ENCODE results near the gene CACNB2.

Gene CACNB2

DNA sequence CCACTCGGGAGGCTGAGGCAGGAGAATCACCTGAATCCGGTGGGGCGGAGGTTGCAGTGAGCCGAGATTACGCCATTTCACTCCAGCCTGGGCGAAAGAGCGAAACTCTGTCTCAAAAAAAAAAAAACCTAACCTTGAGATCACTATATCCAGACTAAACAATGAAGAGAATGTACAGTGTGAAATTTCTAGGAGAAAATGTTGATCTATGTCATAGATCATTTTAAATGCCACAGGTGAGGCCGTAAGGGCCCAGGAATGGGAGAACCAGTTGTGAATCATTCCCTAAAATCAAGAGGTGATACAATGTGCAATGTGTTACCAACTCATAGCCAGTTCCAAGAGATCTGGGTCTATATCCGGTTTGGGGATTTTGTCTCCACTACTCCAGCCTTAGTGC lies 158.0 kb downstream of the CACNB2 start:
- TF ChIP-seq, protein P1, sequence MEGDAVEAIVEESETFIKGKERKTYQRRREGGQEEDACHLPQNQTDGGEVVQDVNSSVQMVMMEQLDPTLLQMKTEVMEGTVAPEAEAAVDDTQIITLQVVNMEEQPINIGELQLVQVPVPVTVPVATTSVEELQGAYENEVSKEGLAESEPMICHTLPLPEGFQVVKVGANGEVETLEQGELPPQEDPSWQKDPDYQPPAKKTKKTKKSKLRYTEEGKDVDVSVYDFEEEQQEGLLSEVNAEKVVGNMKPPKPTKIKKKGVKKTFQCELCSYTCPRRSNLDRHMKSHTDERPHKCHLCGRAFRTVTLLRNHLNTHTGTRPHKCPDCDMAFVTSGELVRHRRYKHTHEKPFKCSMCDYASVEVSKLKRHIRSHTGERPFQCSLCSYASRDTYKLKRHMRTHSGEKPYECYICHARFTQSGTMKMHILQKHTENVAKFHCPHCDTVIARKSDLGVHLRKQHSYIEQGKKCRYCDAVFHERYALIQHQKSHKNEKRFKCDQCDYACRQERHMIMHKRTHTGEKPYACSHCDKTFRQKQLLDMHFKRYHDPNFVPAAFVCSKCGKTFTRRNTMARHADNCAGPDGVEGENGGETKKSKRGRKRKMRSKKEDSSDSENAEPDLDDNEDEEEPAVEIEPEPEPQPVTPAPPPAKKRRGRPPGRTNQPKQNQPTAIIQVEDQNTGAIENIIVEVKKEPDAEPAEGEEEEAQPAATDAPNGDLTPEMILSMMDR (IDR thresholded peaks at IDR 0.05), result no peak

DNA sequence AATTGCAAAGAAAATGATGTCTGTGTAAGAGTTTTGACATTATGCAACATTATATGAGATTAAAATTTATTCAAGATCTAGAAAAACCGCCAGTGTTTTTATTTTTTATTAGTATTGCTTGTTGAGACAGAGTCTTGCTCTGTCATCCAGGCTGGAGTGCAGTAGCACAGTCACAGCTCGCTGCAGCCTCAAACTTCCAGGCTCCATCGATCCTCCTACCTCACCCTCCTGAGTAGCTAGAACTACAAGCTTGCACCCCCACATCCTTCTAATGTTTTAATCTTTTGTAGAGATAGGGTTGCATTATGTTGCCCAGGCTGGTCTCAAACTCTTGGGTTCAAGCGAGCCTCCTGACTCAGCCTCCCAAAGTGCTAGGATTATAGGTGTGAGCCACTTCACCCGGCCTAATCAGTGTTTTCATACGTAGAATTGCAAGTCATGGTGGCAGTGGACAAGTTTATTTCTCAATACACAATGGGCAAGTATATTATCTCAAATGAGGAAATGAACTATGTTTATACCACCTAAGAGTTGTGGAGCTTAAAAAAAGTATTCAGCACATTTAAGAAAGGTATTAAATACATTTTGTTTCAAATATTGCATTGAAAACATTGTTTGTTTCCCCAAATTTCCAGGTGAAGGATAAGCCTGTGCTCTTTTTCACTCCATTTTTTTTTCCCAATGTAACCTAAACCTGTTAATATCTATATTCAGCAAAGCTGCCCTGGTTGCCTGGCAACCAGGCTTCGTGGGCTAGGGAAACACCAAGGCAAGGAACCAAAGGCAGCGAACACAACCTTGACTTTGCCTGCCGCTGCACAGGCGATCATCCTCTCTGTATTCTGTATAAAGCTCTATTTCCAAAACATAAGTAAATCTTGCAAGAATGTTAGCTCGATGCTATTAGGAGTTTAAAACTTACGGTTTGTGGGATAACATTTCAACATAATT lies 163.9 kb downstream of the CACNB2 start:
- TF ChIP-seq, protein P1 (IDR thresholded peaks at IDR 0.05), result no peak

DNA sequence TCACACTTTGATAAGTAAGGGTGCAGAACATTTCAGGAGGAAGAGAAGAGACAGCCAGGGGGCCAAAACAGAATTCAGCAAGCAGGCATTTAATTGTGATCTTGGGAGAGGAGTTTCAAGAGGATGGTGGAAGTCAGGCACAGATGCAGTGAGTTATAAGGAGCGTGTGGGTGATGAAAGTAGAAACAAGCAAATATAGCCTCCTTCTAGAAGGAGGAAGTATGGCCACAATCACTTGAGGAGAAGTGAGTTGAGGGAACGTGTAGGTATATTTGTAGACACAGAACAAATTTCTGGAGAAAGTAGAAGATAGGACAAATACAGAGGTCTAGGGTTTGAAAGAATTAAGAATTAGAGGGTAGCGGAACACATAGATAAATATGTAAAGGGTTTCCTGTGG lies 165.8 kb downstream of the CACNB2 start:
- TF ChIP-seq, protein P1 (IDR thresholded peaks at IDR 0.05), result no peak

DNA sequence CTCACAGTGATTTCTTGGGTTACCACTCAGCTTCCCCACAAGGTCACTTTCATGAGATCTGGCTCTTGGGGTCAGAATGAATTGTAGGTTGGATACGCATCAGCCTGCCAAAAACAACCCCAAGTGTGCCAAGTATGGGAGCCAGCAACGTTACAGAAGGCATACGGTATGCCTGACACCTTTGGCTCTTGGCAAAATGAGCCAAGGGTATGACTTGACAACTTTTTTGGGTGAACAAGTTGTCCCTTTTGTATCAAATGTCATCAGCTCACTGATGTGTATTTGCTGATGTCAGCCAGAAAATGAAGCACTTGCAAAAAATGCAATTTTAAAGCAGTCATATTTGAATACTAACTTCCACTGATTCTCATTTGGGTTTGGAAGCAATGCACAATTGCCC lies 168.4 kb downstream of the CACNB2 start:
- TF ChIP-seq, protein P1 (IDR thresholded peaks at IDR 0.05), result no peak

DNA sequence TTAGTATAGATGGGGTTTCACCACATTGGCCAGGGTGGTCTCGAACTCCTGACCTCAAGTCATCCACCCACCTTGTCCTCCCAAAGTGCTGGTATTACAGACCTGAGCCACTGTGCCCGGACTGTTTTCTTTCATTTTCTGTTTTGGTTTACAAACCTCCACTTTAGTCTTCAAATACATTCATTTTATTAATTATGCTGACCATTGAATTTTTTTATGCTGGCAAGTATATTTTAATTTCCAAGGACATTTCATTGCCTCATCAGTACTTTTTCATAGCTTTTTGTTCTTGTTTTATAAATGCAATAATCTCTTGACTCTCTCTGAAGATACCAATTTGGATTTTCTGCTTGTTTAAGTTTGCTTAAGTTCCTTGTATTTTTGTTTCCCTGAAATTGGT lies 170.5 kb downstream of the CACNB2 start:
- TF ChIP-seq, protein P1 (IDR thresholded peaks at IDR 0.05), result no peak

DNA sequence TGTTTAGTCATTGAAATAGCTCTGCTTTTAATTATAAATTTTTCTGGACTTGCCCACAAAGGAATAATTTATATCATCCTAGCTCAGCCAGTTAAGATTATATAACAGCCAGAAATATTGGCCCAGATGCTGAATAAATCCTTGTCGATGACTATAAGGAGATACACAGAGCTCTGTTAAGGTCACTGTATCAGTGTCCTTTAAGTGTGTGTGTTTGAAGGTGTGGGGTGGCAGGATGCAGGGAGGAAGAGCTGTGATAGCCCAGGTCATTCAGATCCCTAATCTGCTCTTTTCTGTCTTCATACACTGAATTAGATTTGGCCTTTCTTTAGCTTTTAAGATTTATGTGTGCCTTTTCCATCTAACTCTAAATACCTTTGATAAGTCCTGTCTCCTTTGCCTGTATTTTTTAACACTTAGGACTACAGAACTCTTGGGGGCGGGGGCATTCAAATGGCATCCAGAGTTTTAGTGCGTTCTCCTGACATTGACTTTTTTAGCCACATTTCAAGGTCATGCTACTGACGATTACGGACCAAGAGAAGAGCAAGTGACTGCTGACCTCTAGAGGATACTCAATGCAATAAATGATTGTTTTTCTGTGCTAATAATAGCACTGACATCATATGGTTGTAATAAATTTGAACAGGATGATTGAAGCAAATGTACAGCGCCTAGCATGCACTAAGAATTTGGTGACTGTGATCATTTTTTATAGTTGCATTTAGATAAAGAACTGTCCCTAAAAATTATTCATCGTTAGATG lies 172.3 kb downstream of the CACNB2 start:
- TF ChIP-seq, protein P1 (IDR thresholded peaks at IDR 0.05), result peak; percentile 73

DNA sequence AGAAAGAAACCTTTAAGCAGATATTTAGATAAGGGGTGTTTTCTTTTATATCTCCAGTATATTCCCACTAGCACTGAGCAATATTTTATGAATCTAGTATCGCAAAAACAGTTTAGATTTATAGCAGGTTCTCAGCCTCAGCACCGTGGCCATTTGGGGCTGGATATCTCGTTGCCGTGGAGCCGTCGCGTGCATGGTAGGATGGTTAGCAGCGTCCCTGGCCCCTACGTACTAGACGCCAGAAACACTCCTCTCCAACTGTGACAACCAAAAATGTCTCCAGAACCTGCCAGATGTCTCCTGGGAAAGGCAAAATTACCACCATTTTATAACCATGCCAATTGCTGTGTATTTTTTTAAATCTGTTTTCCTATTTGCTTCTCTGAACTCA lies 172.9 kb downstream of the CACNB2 start:
- TF ChIP-seq, protein P1 (IDR thresholded peaks at IDR 0.05), result no peak

All from LNCAP (cell line).